B cell (primary cell): ENCODE data around the gene ABCG1.

Experiments
- CTCF ChIP-seq: fragments of 200-600 bp; IDR thresholded peaks from one replicate; pipeline ENCODE4 v1.8.0; 2022; ENCODE audit warnings: antibody characterized with exemption, mild to moderate bottlenecking
- EZH2 ChIP-seq: IDR thresholded peaks from 2 replicates; pipeline ENCODE4 v1.6.1; 2012; ENCODE audit warnings: borderline replicate concordance, low read depth, mild to moderate bottlenecking, moderate library complexity, low read length; ENCODE audit not compliant: insufficient read depth, poor library complexity, severe bottlenecking

GRCh38 chr21:42264245-42265195, 45.6 kb downstream of the ABCG1 start:
- TF ChIP-seq CTCF (no peak), EZH2 (no peak)
